Stimulated activated CD8-positive, alpha-beta memory T cell treated with anti-CD3 and anti-CD28 coated beads, Interleukin-12 subunit alpha, Interleukin-12 subunit beta, amount 100 ng/mL, for 1 hour (primary cell): ENCODE measurements around the gene XRCC2.
"Not testable (repeated sequence)": the region's sequence is repeated elsewhere in the genome, so short reads cannot be mapped to it uniquely, and the experiment has no call there.

Source experiments
- DNase-seq: peaks from one replicate; pipeline ENCODE4 v3.0.0-alpha.2; 2020; ENCODE audit warnings: low read depth

Gene XRCC2

DNA sequence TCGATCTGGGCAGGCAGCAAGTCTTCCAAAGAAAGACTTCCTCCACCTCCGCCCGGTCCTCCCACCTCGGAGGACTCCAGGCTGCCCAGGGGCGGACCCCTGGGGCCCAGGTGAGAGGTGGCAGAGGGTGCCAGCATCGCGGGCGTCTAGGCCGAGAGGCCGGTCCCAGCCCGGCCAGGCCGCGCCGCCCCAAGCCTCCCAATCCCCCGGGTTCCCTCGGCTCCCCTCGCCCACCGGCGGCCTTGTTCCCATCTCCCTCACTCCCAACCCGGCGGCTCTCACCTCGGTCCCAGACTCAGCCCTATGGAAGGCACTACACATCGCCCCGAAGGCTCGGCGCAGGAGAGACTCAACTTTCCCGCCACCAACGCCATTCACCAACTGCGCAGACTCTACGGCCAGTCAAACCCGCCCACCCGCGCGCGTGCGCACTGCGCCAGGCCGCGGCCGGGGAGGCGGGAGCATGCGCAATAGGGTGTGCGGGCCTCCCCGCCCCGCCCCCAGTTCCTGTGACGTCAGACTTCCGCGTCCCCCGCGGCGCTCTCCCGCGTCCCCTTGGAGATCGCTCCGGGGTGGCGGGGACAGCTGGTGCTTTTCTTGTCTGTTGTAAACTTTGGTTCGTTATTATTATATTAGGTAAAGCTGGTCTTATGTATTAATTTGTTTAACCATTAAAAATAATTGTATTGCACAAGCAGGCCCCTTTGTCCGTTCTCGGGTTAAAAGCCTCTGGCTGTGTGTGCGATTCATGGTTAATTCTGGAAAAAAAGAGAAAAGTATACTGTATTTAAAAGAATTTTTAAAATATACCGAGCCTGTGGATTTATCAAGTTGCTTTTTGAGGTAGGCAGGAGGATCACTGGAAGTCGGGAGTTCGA lies at the start of gene XRCC2:
Gene XRCC2 (minus strand): TSS at position 383 of the 878 bp plus-strand sequence. CDS start 62 bp downstream, at position 321.
- DNase-seq, result peak; percentile 95

DNA sequence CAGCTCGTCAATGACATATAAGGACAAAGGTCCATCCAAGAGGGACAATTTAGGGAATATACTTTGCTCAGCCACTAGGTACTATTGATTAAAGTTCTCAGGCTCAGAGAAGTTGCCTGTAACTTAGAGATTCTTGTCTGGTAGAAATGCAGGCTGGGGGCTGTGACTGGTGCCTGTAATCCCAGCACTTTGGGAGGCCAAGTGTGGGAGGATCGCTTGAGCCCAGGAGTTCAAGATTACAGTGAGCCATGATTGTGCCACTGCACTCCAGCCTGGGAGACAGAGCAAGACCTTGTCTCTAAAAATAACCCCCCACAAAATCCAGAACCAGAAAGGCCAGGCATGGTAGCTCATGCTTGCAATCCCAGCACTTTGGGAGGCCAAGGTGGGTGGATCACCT lies 47.4 kb upstream of the XRCC2 start:
- no peak for DNase-seq

- not testable (repeated sequence) for DNase-seq
Measured at GRCh38 chr7:152712412-152713042, 36.6 kb upstream of the XRCC2 start.

- DNase-seq, result no peak
Measured at GRCh38 chr7:152711444-152711944, 35.6 kb upstream of the XRCC2 start.

GRCh38 chr7:152710153-152710442 lies 34.2 kb upstream of the XRCC2 start:
- no peak for DNase-seq

- no peak for DNase-seq
Measured at GRCh38 chr7:152709287-152710152, 33.6 kb upstream of the XRCC2 start.

DNA sequence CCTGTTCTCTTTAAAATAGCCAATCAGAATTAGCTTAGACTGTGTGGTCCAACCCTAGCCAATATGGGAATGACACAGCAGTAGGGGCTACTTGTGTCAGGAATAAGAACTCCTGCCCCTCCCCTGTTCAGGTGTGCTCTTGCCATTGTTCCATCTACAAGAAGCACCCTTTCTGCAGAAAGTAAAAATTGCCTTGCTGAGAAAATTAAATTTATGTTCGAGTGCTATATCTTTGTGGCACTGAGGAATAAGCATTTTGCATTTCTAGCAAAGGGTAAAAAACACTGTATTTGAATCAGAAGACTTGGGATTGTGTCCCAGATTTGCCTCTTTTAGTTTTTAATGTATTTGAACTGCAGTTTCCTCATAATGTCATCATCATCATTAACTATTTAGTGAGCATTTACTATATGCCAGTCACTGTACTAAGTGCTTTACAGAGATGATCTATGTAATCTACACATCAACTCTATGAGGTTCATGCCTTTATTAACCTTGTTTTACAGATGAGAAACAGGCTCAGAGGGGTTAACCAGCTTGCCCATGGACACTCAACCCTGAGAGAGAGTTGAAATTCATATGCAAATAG lies 28.9 kb upstream of the XRCC2 start:
- DNase-seq, result no peak

DNA sequence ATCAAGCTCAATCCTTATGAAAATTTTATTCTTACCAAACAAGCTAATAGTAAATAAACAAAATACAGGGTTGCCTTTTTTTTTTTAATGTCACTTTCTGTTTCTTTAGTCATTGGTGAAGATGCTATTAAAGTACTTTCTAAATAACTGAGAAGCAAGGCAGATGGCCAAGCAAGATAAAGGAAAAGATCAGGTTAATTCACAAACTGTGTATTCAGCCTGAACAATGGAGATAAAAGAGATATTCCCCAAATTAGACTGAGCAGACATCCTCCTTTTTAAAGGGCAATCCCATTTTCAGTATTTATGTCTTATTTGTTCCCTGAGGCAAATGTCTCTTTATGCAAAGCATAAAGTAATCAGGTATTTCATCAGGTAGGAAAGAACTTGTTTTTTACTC lies 23.1 kb upstream of the XRCC2 start:
- DNase-seq, result no peak

DNA sequence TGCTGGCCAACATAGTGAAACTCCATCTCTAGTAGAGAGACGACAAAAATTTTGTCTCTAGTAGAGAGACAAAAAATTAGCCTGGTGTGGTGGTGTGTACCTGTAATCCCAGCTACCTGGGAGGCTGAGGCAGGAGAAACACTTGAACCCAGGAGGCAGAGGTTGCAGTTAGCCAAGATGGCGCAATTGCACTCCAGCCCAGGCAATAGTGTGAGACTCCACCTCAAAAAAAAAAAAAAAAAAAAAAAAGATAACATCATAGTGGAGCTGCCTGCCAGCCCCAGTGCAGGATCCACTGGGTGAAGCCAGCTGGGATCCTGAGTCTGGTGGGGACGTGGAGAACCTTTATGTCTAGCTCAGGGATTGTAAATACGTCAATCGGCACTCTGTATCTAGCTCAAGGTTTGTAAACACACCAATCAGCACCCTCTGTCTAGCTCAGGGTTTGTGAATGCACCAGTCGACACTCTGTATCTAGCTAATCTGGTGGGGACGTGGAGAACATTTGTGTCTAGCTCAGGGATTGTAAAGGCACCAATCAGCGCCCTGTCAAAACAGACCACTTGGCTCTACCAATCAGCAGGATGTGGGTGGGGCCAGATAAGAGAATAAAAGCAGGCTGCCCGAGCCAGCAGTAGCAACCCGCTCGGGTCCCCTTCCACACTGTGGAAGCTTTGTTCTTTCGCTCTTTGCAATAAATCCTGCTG lies 21.5 kb upstream of the XRCC2 start:
- not testable (repeated sequence) for DNase-seq

- DNase-seq, result not testable (repeated sequence)
Measured at GRCh38 chr7:152692196-152692595, 16.3 kb upstream of the XRCC2 start.

- no peak for DNase-seq
Measured at GRCh38 chr7:152683297-152683696, 7.4 kb upstream of the XRCC2 start.

DNA sequence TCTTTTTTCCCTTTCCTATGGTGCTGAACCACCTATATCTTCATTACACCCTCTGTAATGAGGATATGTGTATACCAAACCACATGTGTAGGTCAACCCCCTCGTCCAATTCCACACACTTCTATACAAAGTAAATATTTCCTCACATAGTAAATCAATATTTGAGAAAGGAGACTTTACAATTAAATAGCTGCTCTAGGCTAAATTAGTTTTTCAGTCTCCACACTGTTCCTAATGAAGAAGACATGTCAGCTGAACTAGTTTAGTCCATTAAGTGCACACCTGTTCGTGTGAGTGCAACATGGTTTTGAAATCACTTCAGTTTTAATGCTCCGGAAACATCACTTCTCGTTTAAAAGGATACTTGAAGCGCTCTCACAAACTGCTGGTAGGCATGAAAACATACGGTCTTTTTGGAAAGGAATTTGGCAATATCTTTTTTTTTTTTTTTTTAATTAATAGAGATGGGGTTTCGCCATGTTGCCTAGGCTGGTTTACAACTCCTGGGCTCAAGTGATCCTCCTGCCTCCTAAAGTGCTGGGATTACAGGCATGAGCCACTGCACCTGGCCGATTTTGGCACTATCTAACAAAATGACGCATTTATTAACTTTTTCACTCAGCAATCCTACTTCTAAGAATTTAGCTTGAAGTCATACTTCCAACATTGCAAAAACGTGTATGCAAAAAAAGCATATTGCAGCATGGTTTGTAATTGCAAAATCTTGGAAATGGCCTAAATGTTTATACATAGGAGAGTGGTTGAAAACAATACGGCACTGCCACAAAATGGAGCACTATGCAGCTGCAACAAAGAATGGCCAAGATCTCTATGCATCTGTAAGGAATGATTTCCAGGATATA lies 2.1 kb upstream of the XRCC2 start:
- no peak for DNase-seq

DNA sequence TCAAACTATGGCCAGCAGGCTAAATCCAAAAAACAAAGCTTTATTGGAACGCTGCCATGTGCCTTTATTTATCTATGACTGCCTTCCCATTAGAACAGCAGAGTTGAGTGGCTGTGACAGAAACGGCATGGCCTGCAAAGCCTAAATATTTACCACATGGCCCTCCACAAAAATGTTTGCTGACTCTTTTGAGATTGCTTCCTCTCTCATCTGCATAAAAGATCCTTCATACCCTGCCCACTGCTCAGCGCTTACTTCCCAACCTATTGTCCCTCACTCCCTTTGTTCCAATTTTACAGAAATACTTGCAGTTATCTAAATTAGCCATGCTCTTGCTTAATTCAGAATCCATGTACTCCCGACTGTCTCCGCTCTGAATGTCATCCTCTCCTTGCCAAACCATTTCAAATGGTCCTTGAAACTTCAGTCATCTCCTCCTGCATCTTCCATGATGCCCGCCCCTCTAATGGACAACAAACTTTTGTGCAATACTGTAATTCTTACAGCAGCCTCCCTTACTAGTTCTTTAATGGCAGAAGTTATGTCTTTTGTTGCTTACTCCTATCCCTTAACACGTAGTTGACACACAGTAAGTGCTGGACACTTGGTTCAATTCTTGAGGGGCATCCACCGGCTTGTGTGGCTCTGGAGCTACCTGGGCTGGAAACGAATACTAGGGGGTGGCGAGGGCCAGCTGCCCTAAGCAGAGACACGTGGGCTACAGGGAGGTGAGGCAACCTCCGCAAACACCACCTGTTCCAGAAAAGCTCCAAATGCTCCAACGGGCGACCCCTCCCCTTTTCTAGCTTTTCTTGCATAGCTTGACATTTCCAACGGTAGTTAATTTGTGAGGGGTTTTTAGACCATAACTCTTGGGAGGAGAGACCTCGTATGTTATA lies 832 bp downstream of the XRCC2 start:
- no peak for DNase-seq

GRCh38 chr7:152673897-152674296 lies 2.0 kb downstream of the XRCC2 start:
- DNase-seq, result no peak

DNA sequence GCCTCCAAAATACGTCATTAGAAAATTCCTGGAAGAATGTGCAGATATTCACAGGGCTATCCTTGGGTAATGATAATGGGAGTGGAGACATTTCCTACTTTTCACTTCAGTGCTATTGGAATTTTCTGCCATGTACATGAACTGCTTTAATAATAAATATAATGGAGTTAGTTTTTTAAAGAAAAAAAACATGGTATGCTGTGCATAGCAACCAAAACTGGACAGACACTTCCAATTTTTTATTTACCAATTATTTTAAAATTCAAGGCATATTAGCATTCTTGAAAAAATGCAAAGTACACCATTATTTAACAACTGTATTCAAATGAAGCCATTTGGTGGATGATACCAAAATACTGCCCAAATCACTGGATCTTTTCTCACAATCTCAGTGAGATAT lies 3.3 kb downstream of the XRCC2 start:
- DNase-seq, result no peak

- DNase-seq, result no peak
Measured at GRCh38 chr7:152669758-152670157, 6.2 kb downstream of the XRCC2 start.

GRCh38 chr7:152668975-152669374 lies 7.0 kb downstream of the XRCC2 start:
- DNase-seq, result no peak

DNA sequence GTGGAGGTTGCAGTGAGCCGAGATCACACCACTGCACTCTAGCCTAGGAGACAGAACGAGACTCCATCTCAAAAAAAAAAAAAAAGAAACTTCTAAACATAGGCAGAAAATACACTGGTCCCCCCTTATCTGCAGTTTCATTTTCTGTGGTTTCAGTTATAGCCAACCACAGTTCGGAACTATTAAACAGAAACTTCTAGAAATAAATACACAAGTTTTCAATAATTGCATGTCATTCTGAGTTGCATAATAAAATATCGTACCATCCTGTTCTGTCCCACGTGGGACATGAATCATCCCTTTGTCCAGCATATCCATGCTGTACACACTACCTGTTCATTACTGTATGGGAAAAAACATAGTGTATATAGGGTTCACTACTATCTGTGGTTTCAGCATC lies 8.0 kb downstream of the XRCC2 start:
- DNase-seq, result no peak

DNA sequence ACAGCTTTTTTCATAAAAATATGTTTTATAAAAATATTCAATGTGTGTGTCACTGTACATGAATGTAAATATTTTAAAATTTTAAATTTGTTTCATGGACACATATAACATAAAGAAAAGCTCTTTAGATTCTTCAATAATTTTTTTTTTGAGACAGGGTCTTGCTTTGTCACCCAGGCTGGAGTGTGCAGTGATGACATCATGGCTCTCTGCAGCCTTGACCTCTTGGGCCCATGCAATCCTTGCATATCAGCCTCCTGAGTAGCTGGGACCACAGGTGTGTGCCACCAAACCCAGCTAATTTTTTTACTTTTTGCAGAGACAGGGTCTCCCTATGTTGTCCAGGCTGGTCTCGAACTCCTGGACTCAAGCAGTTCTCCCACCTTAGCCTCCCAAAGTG lies 9.9 kb downstream of the XRCC2 start:
- no peak for DNase-seq
